HepG2 (cell line): ENCODE results near the gene IGF2. TPM values are rescaled to one million over a fixed set of nuclear protein-coding genes. Genes with fewer than 3 reads are reported as not detected.

ENCODE experiments used
- CENPT ChIP-seq: sonication (generic); formaldehyde crosslinking; IDR thresholded peaks from 2 replicates; pipeline ENCODE4 v1.8.0; 2022; ENCODE audit warnings: low read depth, mild to moderate bottlenecking, moderate library complexity, missing genetic modification reagents
- MAZ ChIP-seq, 2 experiments: sonication (generic) in 1 of 2; formaldehyde crosslinking in 1 of 2; IDR thresholded peaks; 2 replicates each; pipeline versions ENCODE4 v1.5.0 to v1.6.1; 2012 to 2020; ENCODE audit warnings: low read depth in 2 of 2, mild to moderate bottlenecking in 2 of 2, borderline replicate concordance in 1 of 2, improper control_type of control experiment in 1 of 2, low read length in 1 of 2, missing genetic modification reagents in 1 of 2, moderate library complexity in 1 of 2
- NFE2L1 ChIP-seq: sonication (generic); formaldehyde crosslinking; IDR thresholded peaks from 2 replicates; pipeline ENCODE4 v1.4.0; 2020; ENCODE audit warnings: missing genetic modification reagents, mild to moderate bottlenecking, borderline replicate concordance
- NFRKB ChIP-seq: fragments of 450-650 bp; IDR thresholded peaks from 2 replicates; pipeline ENCODE4 v1.6.1; 2017
- PAF1 ChIP-seq: IDR thresholded peaks from 2 replicates; pipeline ENCODE4 v1.6.1; 2016; ENCODE audit warnings: missing genetic modification reagents, missing compliant biosample characterization
- POLR2G ChIP-seq: fragments of 200-400 bp; formaldehyde crosslinking; IDR thresholded peaks from 2 replicates; pipeline ENCODE4 v1.6.1; 2018; ENCODE audit warnings: mild to moderate bottlenecking, low read depth, low read length, moderate library complexity
- REL ChIP-seq: sonication (generic); formaldehyde crosslinking; conservative IDR thresholded peaks from 2 replicates; pipeline ENCODE4 v1.8.0; 2022; ENCODE audit warnings: mild to moderate bottlenecking, missing genetic modification reagents, moderate library complexity
- SPEN ChIP-seq: sonication (generic); formaldehyde crosslinking; IDR thresholded peaks from 2 replicates; pipeline ENCODE4 v1.5.1; 2020; ENCODE audit warnings: low read depth, mild to moderate bottlenecking, missing genetic modification reagents
- ZFP62 ChIP-seq: sonication (generic); formaldehyde crosslinking; IDR thresholded peaks from 2 replicates; pipeline ENCODE4 v1.4.0; 2020; ENCODE audit warnings: missing genetic modification reagents
- ZNF562 ChIP-seq: sonication (generic); formaldehyde crosslinking; IDR thresholded peaks from 2 replicates; pipeline ENCODE4 v1.8.0; 2022; ENCODE audit warnings: missing genetic modification reagents, borderline replicate concordance
- ZNF678 ChIP-seq: sonication (generic); formaldehyde crosslinking; IDR thresholded peaks from 2 replicates; pipeline ENCODE4 v1.4.0; 2020; ENCODE audit warnings: mild to moderate bottlenecking, missing genetic modification reagents
- ZNF790 ChIP-seq: sonication (generic); formaldehyde crosslinking; IDR thresholded peaks from 2 replicates; pipeline ENCODE4 v1.8.0; 2022; ENCODE audit warnings: missing genetic modification reagents, mild to moderate bottlenecking, borderline replicate concordance
- polyA plus RNA-seq, 8 experiments: library from polyadenylated mRNA; depleted of rRNA in 3 of 8; stranded (reverse) in 7 of 8; unstranded in 1 of 8; fragments of >200 nt; fragmentation: Illumina TruSeq in 4 of 8; extraction: Trizol in 4 of 8; gene quantifications; 2 replicates each; pipeline versions ENCODE4 v1.2.1 to v1.2.3, GENCODE V29; 2011 to 2016; ENCODE audit warnings: low read depth in 4 of 8, missing spikeins in 1 of 8, mixed read lengths in 1 of 8; ENCODE audit not compliant: insufficient read depth in 1 of 8
- total RNA-seq, 5 experiments: library from RNA; depleted of rRNA; stranded (reverse); fragments of >200 nt; fragmentation: Illumina TruSeq; extraction: Trizol; gene quantifications; 2 replicates each; pipeline ENCODE4 v1.2.3, GENCODE V29; 2016; ENCODE audit warnings: low read depth in 1 of 5
- TF ChIP-seq, protein P1 (sequence below): sonication (generic); formaldehyde crosslinking; IDR thresholded peaks from 2 replicates; pipeline ENCODE4 v1.5.0; 2020; ENCODE audit warnings: mild to moderate bottlenecking, missing genetic modification reagents, borderline replicate concordance
- TF ChIP-seq, protein P2 (sequence below), 2 experiments: fragments of 450-650 bp in 1 of 2; sonication (generic) in 1 of 2; formaldehyde crosslinking; IDR thresholded peaks; 2 replicates each; pipeline versions ENCODE4 v1.5.0 to v1.8.0; 2020 to 2022; ENCODE audit warnings: mild to moderate bottlenecking in 1 of 2, missing genetic modification reagents in 1 of 2
- TF ChIP-seq, protein P3 (sequence below): sonication (generic); formaldehyde crosslinking; IDR thresholded peaks from 2 replicates; pipeline ENCODE4; 2020; ENCODE audit warnings: missing genetic modification reagents, mild to moderate bottlenecking, borderline replicate concordance

The IGF2 gene
- total and polyA plus RNA-seq, 2 of the 13 experiments (the other 11 are each of a cell fraction or from before 2014, with no cell fraction given), result 79.1 to 254 TPM

DNA sequence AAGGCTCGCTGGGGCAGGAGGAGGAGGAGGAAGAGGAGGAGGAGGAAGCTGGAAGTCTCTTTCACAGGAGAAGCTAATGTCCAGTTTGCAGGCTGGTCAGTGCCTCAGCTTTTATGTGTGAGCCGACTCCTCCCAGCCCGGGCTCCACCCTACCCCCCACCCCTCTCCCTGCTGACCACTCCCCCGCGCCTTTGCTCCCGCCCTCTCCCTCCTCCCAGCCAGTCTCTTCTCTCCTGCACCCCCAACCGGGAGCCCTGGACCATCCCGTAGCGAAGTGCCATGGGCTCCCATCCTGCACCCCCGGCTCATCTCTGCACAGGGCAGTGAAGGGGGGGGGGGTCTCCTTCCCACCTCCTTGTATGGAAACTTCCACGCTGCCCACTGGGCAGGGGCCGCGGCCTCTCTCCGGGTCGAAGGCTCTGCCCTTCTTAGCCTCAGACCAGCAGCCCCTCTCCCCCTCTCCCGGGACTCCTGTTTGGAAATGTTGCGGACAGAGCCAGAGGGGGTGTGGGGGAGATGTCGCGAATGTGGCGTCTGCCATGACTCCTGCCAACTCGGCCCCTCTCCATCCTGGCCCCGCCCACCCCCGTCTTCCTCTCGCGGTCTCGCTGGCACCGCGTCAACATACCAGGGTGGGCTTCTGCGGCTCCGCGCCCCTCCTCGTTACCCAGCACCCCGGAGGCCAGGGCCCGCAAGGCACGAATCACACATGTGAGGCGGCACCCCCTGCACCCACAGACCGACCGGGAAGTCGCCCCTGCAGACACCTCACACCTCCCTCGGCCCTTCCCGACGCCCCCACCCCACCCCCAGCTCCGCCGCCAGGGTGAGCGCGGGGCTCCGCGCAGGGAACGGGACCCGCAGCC is 1.8 kb downstream of the IGF2 start (continued):
- TF ChIP-seq, protein P1, sequence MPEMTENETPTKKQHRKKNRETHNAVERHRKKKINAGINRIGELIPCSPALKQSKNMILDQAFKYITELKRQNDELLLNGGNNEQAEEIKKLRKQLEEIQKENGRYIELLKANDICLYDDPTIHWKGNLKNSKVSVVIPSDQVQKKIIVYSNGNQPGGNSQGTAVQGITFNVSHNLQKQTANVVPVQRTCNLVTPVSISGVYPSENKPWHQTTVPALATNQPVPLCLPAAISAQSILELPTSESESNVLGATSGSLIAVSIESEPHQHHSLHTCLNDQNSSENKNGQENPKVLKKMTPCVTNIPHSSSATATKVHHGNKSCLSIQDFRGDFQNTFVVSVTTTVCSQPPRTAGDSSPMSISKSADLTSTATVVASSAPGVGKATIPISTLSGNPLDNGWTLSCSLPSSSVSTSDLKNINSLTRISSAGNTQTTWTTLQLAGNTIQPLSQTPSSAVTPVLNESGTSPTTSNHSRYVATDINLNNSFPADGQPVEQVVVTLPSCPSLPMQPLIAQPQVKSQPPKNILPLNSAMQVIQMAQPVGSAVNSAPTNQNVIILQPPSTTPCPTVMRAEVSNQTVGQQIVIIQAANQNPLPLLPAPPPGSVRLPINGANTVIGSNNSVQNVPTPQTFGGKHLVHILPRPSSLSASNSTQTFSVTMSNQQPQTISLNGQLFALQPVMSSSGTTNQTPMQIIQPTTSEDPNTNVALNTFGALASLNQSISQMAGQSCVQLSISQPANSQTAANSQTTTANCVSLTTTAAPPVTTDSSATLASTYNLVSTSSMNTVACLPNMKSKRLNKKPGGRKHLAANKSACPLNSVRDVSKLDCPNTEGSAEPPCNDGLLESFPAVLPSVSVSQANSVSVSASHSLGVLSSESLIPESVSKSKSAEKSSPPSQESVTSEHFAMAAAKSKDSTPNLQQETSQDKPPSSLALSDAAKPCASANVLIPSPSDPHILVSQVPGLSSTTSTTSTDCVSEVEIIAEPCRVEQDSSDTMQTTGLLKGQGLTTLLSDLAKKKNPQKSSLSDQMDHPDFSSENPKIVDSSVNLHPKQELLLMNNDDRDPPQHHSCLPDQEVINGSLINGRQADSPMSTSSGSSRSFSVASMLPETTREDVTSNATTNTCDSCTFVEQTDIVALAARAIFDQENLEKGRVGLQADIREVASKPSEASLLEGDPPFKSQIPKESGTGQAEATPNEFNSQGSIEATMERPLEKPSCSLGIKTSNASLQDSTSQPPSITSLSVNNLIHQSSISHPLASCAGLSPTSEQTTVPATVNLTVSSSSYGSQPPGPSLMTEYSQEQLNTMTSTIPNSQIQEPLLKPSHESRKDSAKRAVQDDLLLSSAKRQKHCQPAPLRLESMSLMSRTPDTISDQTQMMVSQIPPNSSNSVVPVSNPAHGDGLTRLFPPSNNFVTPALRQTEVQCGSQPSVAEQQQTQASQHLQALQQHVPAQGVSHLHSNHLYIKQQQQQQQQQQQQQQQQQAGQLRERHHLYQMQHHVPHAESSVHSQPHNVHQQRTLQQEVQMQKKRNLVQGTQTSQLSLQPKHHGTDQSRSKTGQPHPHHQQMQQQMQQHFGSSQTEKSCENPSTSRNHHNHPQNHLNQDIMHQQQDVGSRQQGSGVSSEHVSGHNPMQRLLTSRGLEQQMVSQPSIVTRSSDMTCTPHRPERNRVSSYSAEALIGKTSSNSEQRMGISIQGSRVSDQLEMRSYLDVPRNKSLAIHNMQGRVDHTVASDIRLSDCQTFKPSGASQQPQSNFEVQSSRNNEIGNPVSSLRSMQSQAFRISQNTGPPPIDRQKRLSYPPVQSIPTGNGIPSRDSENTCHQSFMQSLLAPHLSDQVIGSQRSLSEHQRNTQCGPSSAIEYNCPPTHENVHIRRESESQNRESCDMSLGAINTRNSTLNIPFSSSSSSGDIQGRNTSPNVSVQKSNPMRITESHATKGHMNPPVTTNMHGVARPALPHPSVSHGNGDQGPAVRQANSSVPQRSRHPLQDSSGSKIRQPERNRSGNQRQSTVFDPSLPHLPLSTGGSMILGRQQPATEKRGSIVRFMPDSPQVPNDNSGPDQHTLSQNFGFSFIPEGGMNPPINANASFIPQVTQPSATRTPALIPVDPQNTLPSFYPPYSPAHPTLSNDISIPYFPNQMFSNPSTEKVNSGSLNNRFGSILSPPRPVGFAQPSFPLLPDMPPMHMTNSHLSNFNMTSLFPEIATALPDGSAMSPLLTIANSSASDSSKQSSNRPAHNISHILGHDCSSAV, result no peak
- TF ChIP-seq ZNF790 (peak; percentile 78; the same call in 1 of the 2 replicates), PAF1 (CRISPR knock-in tag) (peak; percentile 95), NFE2L1 (CRISPR knock-in tag) (no peak), ZNF562 (no peak), MAZ (IDR thresholded peaks at IDR 0.05; ENCODE audit: borderline replicate concordance, low read depth, low read length) (peak; percentile 74), MAZ (CRISPR knock-in tag; IDR thresholded peaks at IDR 0.05; ENCODE audit: low read depth) (no peak; the same call in 1 of the 2 replicates), ZNF678 (CRISPR knock-in tag) (no peak), REL (peak; percentile 8; the same call in 1 of the 2 replicates), SPEN (peak; percentile 56; the same call in 1 of the 2 replicates), NFRKB (no peak), POLR2G (peak; percentile 91), CENPT (CRISPR knock-in tag) (no peak), ZFP62 (no peak)
- TF ChIP-seq, protein P2, sequence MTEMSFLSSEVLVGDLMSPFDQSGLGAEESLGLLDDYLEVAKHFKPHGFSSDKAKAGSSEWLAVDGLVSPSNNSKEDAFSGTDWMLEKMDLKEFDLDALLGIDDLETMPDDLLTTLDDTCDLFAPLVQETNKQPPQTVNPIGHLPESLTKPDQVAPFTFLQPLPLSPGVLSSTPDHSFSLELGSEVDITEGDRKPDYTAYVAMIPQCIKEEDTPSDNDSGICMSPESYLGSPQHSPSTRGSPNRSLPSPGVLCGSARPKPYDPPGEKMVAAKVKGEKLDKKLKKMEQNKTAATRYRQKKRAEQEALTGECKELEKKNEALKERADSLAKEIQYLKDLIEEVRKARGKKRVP (CRISPR knock-in tag; IDR thresholded peaks at IDR 0.05), result no peak
- TF ChIP-seq, protein P3, sequence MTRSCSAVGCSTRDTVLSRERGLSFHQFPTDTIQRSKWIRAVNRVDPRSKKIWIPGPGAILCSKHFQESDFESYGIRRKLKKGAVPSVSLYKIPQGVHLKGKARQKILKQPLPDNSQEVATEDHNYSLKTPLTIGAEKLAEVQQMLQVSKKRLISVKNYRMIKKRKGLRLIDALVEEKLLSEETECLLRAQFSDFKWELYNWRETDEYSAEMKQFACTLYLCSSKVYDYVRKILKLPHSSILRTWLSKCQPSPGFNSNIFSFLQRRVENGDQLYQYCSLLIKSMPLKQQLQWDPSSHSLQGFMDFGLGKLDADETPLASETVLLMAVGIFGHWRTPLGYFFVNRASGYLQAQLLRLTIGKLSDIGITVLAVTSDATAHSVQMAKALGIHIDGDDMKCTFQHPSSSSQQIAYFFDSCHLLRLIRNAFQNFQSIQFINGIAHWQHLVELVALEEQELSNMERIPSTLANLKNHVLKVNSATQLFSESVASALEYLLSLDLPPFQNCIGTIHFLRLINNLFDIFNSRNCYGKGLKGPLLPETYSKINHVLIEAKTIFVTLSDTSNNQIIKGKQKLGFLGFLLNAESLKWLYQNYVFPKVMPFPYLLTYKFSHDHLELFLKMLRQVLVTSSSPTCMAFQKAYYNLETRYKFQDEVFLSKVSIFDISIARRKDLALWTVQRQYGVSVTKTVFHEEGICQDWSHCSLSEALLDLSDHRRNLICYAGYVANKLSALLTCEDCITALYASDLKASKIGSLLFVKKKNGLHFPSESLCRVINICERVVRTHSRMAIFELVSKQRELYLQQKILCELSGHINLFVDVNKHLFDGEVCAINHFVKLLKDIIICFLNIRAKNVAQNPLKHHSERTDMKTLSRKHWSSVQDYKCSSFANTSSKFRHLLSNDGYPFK, result no peak
